Spinal cord (tissue), 10 donors: ENCODE data around the gene STOML1. TPM values are rescaled to one million over a fixed set of nuclear protein-coding genes. Genes with fewer than 3 reads are reported as not detected.
A peak's percentile ranks its signal among the peaks of the same experiment; 100 is the strongest.
"Not testable (repeated sequence)": the region's sequence is repeated elsewhere in the genome, so short reads cannot be mapped to it uniquely, and the experiment has no call there.

ENCODE experiments used
- DNase-seq, 6 donors: peaks; one replicate each; pipeline versions ENCODE4 v3.0.0 to v3.0.0-alpha.2; 2013 to 2015; ENCODE audit warnings: low spot score in 6 of 6, low read depth in 4 of 6
- H3K27ac ChIP-seq: one replicate; pipeline ENCODE4 v1.5.1; 2013; ENCODE audit warnings: low read depth, low read length, control low read depth
- H3K27me3 ChIP-seq: one replicate; pipeline ENCODE4 v1.6.1; 2013; ENCODE audit warnings: low read length; ENCODE audit not compliant: control insufficient read depth, insufficient read depth
- H3K36me3 ChIP-seq: one replicate; pipeline ENCODE4 v1.6.1; 2013; ENCODE audit warnings: low read length; ENCODE audit not compliant: control insufficient read depth, insufficient read depth
- H3K4me1 ChIP-seq: one replicate; pipeline ENCODE4 v1.6.1; 2013; ENCODE audit warnings: low read length; ENCODE audit not compliant: control insufficient read depth, insufficient read depth
- H3K4me3 ChIP-seq: one replicate; pipeline ENCODE4 v1.5.1; 2013; ENCODE audit warnings: low read depth, low read length, control low read depth
- H3K9me3 ChIP-seq: one replicate; pipeline ENCODE4 v1.6.1; 2013; ENCODE audit warnings: low read length; ENCODE audit not compliant: control insufficient read depth, insufficient read depth
- WGBS: methylation state at CpG from one replicate; pipeline ENCODE4 v1.1.5; 2013; ENCODE audit warnings: missing lambda C conversion rate; ENCODE audit not compliant: insufficient coverage; 5-methylcytosine and 5-hydroxymethylcytosine counted together
- polyA plus RNA-seq, 2 donors: library from polyadenylated mRNA; unstranded; fragments of 120-200 nt; gene quantifications; one replicate each; pipeline ENCODE4 v1.2.1, GENCODE V29; 2013; ENCODE audit not compliant: insufficient read length in 2 of 2
- total RNA-seq, 2 donors: library from RNA; depleted of rRNA in 1 of 2; stranded (reverse); fragments of 120-200 nt in 1 of 2; fragments of >200 nt in 1 of 2; gene quantifications; one replicate each; pipeline versions ENCODE4 v1.2.3 to v1.2.4, GENCODE V29; 2013 to 2014
- donor health status: healthy.

STOML1 gene
- total and polyA plus RNA-seq, 4 donors: 26.8 to 57.9 (median 44.8) TPM

GRCh38 chr15:73982222-73982962 lies 9.7 kb downstream of the STOML1 start:
- H3K36me3 ChIP-seq: peaks cover 44% of the 10 kb centered on the region
- DNase-seq: peak in 4 of 6 donors; percentile 54 to 88 (median 63)
- no peak overlapping the region for H3K4me3 ChIP-seq
- peak overlapping the region; percentile 78 for H3K27ac ChIP-seq
- WGBS: 35% methylated on average over 5 of the region's 8 CpGs
- no peaks in the 10 kb centered on the region for H3K9me3 ChIP-seq
- peaks cover 43% of the 10 kb centered on the region for H3K4me1 ChIP-seq
- H3K27me3 ChIP-seq: no peaks in the 10 kb centered on the region

- Histone ChIP-seq H3K27me3 (no peaks in the 10 kb centered on the region), H3K9me3 (no peaks in the 10 kb centered on the region), H3K4me3 (no peak overlapping the region), H3K27ac (peak overlapping the region; percentile 78), H3K36me3 (peaks cover 39% of the 10 kb centered on the region), H3K4me1 (peaks cover 39% of the 10 kb centered on the region)
- WGBS: 44% methylated on average over 4 of the region's 5 CpGs
- no peak for DNase-seq
Observed at GRCh38 chr15:73981761-73982221, 10.3 kb downstream of the STOML1 start.

- no CpG with 5 or more reads among the region's 1 CpG for WGBS
- Histone ChIP-seq H3K27ac (no peak overlapping the region), H3K4me3 (no peak overlapping the region), H3K4me1 (peaks cover 34% of the 10 kb centered on the region), H3K9me3 (no peaks in the 10 kb centered on the region), H3K36me3 (peaks cover 17% of the 10 kb centered on the region), H3K27me3 (peaks cover 3% of the 10 kb centered on the region)
- DNase-seq: no peak
Observed at GRCh38 chr15:73979636-73980035, 12.5 kb downstream of the STOML1 start.

GRCh38 chr15:73978896-73979295 lies 13.2 kb downstream of the STOML1 start:
- H3K36me3 ChIP-seq: peaks cover 10% of the 10 kb centered on the region
- WGBS: 100% methylated on average over 1 of the region's 3 CpGs
- peaks cover 3% of the 10 kb centered on the region for H3K27me3 ChIP-seq
- no peaks in the 10 kb centered on the region for H3K9me3 ChIP-seq
- H3K27ac ChIP-seq: no peak overlapping the region
- no peak for DNase-seq
- H3K4me3 ChIP-seq: no peak overlapping the region
- peaks cover 26% of the 10 kb centered on the region for H3K4me1 ChIP-seq

GRCh38 chr15:73975440-73976125 lies 16.5 kb downstream of the STOML1 start:
- not testable (repeated sequence) for DNase-seq, H3K4me3 ChIP-seq, H3K36me3 ChIP-seq, H3K27ac ChIP-seq, H3K4me1 ChIP-seq, H3K9me3 ChIP-seq, H3K27me3 ChIP-seq
- 65% methylated on average over 9 of the region's 18 CpGs for WGBS

GRCh38 chr15:73973683-73974200 lies 18.4 kb downstream of the STOML1 start:
- 70% methylated on average over 33 of the region's 39 CpGs for WGBS
- H3K4me3 ChIP-seq, H3K9me3 ChIP-seq, DNase-seq, H3K36me3 ChIP-seq, H3K27ac ChIP-seq, H3K27me3 ChIP-seq, H3K4me1 ChIP-seq: not testable (repeated sequence)

- Histone ChIP-seq H3K36me3 (no peaks in the 10 kb centered on the region), H3K4me1 (peaks cover 9% of the 10 kb centered on the region), H3K4me3 (no peak overlapping the region), H3K9me3 (no peaks in the 10 kb centered on the region), H3K27me3 (peaks cover 3% of the 10 kb centered on the region), H3K27ac (no peak overlapping the region)
- DNase-seq: peak in 4 of 6 donors; percentile 81 to 96 (median 90)
- 30% methylated on average over 25 of the region's 26 CpGs for WGBS
Observed at GRCh38 chr15:73972984-73973682, 19.0 kb downstream of the STOML1 start.

- Histone ChIP-seq H3K27me3 (no peaks in the 10 kb centered on the region), H3K9me3 (no peaks in the 10 kb centered on the region), H3K4me3 (no peak overlapping the region), H3K36me3 (no peaks in the 10 kb centered on the region), H3K27ac (no peak overlapping the region), H3K4me1 (peaks cover 23% of the 10 kb centered on the region)
- 73% methylated on average over 6 of the region's 6 CpGs for WGBS
- DNase-seq: no peak
Observed at GRCh38 chr15:73969151-73969759, 22.8 kb downstream of the STOML1 start.

- no CpG with 5 or more reads among the region's 3 CpGs for WGBS
Observed at GRCh38 chr15:73968461-73968860, 23.6 kb downstream of the STOML1 start.

More at GRCh38 chr15:73968461-73968860, 23.6 kb downstream of the STOML1 start:
- H3K27ac ChIP-seq: no peak overlapping the region
- no peak for DNase-seq
- H3K9me3 ChIP-seq: no peaks in the 10 kb centered on the region
- H3K4me1 ChIP-seq: peaks cover 23% of the 10 kb centered on the region
- H3K4me3 ChIP-seq: no peak overlapping the region
- no peaks in the 10 kb centered on the region for H3K27me3 ChIP-seq
- no peaks in the 10 kb centered on the region for H3K36me3 ChIP-seq
